Measurements from ENCODE around the gene ABRAXAS1. TPM values are rescaled to one million over a fixed set of nuclear protein-coding genes. Genes with fewer than 3 reads are reported as not detected.
"Not testable (repeated sequence)": the region's sequence is repeated elsewhere in the genome, so short reads cannot be mapped to it uniquely, and the experiment has no call there.

The ABRAXAS1 gene
- polyA plus RNA-seq, 1 donor (not counting 4 experiments of a cell fraction or from before 2014, with no cell fraction given), result 9.4 TPM

DNA sequence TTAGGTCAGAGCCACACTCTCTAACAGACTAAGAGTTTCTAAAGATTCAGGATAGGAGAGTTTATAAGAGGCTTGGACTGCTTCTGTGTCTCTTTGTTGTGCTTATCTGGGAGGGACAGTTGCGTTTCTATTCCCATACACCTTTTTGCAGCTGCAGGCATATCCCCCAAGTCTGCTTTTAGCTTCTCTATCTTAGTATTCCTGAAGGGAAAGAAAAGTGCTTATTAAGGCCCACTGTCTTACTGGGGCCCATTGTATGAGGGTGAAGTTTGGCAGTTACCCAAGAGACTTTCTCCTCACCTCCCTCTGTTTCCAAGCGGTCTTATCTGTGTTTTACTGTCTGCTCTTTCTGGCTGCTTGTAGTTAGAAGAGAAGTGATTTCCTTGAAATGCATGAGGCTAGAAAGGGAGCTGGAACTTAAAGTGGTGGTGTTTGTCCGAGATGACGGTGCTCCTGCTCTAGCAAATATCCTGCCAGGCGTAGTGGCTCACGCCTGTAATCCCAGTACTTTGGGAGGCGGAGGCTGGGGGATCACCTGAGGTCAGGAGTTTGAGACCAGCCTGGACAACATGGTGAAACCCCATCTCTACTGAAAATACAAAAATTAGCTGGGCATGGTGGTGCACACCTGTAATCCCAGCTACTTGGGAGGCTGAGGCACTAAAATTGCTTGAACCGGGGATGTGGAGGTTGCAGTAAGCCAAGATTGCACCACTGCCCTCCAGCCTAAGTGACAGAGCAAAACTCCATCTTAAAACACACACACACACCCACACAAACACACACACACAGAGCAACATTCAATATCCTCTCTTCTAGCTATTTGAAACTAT, 11.4 kb upstream of the ABRAXAS1 start:
- FAIRE-seq; H3K27me3 ChIP-seq (ENCODE audit: control insufficient read depth, extremely low read depth, insufficient read depth, low read length); H3K4me2 ChIP-seq (ENCODE audit: control insufficient read depth, extremely low read depth, insufficient read depth, low read depth, low read length); H3K4me3 ChIP-seq (ENCODE audit: control insufficient read depth in 2 of 3, extremely low read depth in 1 of 3, insufficient read depth in 2 of 3, low read depth in 1 of 3, low read length in 3 of 3); H3K9me1 ChIP-seq (ENCODE audit: control insufficient read depth, extremely low read depth, insufficient read depth, low read length); H3K9me3 ChIP-seq (ENCODE audit: control insufficient read depth, low read depth, low read length); DNase-seq (ENCODE audit: low read depth, low spot score); H3K79me2 ChIP-seq (ENCODE audit: control insufficient read depth, insufficient read depth, low read length); H3K36me3 ChIP-seq (ENCODE audit: control insufficient read depth in 2 of 2, extremely low read depth in 1 of 2, insufficient read depth in 2 of 2, low read length in 2 of 2); dilution Hi-C loops (cut with MboI; ENCODE audit: extremely low pct_ligation_motif_present, low sequenced_read_pairs); H2AFZ ChIP-seq (ENCODE audit: control insufficient read depth, low read length); H3K9ac ChIP-seq (ENCODE audit: control insufficient read depth, extremely low read depth, insufficient read depth, low read length); H4K20me1 ChIP-seq (ENCODE audit: control insufficient read depth, extremely low read depth, insufficient read depth, low read length); H3K27ac ChIP-seq (ENCODE audit: control insufficient read depth, insufficient read depth, low read length); H3K4me1 ChIP-seq (ENCODE audit: control insufficient read depth, extremely low read depth, insufficient read depth, low read length): not testable (repeated sequence)

DNA sequence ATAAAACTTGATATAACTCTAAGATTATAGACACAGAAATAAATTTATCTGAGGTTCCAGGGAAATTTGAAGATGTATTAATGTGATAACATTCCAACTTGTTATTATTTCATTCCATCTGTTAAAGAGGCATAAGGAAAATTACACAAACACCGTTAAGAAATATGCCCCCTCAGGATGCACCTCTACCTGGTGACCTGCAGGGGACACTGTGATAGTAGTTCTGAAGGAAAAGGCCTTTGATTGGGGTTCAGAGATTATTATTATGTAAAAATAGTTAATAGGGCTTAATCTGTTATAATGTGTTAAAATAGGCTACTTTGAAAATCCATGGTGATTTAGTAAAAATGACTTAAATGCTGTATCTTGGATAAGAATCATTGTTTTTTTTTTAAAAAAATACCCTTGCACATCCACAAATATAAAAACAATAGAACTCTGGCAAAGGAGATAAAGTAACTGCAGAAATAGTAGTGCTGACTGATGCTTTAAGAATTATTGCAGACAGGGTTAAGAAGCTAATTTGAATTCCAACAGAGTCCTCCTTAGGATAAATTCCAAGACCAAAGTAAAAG, 6.1 kb upstream of the ABRAXAS1 start:
- Histone ChIP-seq H2AFZ (ENCODE audit: control insufficient read depth, low read length) (no peak overlapping the region), H3K9me1 (ENCODE audit: control insufficient read depth, extremely low read depth, insufficient read depth, low read length) (no peaks in the 10 kb centered on the region), H3K4me1 (ENCODE audit: control insufficient read depth, extremely low read depth, insufficient read depth, low read length) (peaks cover 6% of the 10 kb centered on the region), H3K36me3 (ENCODE audit: control insufficient read depth in 2 of 2, extremely low read depth in 1 of 2, insufficient read depth in 2 of 2, low read length in 2 of 2) (no peaks in the 10 kb centered on the region), H3K4me2 (ENCODE audit: control insufficient read depth, extremely low read depth, insufficient read depth, low read depth, low read length) (no peak overlapping the region), H3K27me3 (ENCODE audit: control insufficient read depth, extremely low read depth, insufficient read depth, low read length) (no peaks in the 10 kb centered on the region), H3K4me3 (ENCODE audit: control insufficient read depth in 2 of 3, extremely low read depth in 1 of 3, insufficient read depth in 2 of 3, low read depth in 1 of 3, low read length in 3 of 3) (no peak overlapping the region), H3K79me2 (ENCODE audit: control insufficient read depth, insufficient read depth, low read length) (no peaks in the 10 kb centered on the region), H4K20me1 (ENCODE audit: control insufficient read depth, extremely low read depth, insufficient read depth, low read length) (no peaks in the 10 kb centered on the region), H3K27ac (ENCODE audit: control insufficient read depth, insufficient read depth, low read length) (no peak overlapping the region), H3K9ac (ENCODE audit: control insufficient read depth, extremely low read depth, insufficient read depth, low read length) (no peak overlapping the region), H3K9me3 (ENCODE audit: control insufficient read depth, low read depth, low read length) (no peaks in the 10 kb centered on the region)
- dilution Hi-C loops (cut with MboI; ENCODE audit: extremely low pct_ligation_motif_present, low sequenced_read_pairs), result no loop called here
- DNase-seq (ENCODE audit: low read depth, low spot score) (no peak), FAIRE-seq (peak; percentile 32)
- no peak for TF ChIP-seq EZH2 (IDR thresholded peaks at IDR 0.05; ENCODE audit: low read length)
- TF ChIP-seq, protein P1, sequence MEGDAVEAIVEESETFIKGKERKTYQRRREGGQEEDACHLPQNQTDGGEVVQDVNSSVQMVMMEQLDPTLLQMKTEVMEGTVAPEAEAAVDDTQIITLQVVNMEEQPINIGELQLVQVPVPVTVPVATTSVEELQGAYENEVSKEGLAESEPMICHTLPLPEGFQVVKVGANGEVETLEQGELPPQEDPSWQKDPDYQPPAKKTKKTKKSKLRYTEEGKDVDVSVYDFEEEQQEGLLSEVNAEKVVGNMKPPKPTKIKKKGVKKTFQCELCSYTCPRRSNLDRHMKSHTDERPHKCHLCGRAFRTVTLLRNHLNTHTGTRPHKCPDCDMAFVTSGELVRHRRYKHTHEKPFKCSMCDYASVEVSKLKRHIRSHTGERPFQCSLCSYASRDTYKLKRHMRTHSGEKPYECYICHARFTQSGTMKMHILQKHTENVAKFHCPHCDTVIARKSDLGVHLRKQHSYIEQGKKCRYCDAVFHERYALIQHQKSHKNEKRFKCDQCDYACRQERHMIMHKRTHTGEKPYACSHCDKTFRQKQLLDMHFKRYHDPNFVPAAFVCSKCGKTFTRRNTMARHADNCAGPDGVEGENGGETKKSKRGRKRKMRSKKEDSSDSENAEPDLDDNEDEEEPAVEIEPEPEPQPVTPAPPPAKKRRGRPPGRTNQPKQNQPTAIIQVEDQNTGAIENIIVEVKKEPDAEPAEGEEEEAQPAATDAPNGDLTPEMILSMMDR (optimal IDR thresholded peaks at IDR 0.05 in 1 of 3, IDR thresholded peaks at IDR 0.05 in 1 of 3, conservative IDR thresholded peaks at IDR 0.05 in 1 of 3; ENCODE audit: extremely low read depth in 1 of 3, insufficient read depth in 2 of 3, low read length in 3 of 3), result peak; percentile 73 to 87 (median 76)

Measured in keratinocyte (primary cell).